NCI-H128 (cell line): Measurements from ENCODE around the gene EDN1.
"Not testable (repeated sequence)": the region's sequence is repeated elsewhere in the genome, so short reads cannot be mapped to it uniquely, and the experiment has no call there.

ENCODE experiments used
- DNase-seq: peaks from one replicate; lab custom pipeline; 2025; ENCODE audit not compliant: unreplicated experiment; lab: John Stamatoyannopoulos, UW

EDN1 gene

DNA sequence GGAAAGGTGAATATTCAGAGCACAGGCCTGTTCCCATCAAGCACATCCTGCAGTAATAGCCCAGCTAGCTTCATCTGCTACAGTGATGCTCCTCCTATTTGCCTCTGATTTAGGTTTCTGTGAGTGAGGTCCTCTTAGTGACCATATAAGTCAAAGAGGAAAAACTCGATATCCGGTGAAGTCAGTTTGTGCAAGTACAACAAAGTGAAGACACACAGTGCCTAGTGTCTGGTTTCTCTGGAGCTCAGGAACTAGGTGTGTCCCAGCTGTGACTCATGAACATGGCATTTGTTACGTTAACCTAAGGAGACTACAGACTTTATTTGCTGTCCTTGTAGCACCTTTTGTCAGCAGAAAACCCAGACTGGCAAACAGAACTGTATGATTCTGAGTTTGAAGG lies 33.9 kb downstream of the EDN1 start:
- no peak for DNase-seq

DNA sequence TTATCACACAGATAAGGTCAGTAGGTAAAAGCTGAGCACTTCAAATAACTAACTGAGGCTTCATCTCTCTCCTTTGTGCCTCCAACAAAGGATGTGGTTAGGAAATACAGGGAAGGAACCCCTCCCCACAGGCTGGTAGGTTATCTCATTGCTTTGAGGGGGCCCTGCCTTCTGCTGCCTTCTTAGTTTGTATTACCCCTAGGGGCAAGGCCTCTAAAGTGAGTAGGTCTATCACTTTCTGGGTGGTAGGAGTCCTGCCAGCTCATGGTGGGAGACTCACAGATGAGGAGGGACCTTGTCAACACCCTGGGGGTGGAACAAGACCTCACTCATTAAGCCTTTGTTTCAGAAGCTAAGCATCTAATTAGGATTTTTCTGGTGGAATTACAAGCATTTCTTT lies 34.6 kb downstream of the EDN1 start:
- DNase-seq: no peak

DNA sequence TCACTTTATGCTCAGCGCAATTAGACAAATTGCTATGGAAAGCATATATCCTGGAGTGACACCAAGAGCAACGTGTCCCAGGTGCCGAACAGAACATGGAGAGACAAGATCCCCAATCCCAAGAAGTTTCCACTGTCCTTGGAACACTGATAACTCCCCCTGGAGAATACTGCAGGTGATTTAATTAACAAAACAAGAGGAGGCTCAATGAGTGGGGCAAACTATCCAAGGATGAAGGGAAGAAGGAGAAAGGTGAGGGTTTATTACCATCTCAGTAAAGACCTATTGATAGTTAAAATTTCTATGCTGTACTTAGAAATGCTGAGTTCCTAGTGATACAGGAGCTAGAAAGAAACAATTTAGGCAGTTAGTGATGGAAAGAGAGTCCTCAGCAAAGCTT lies 35.7 kb downstream of the EDN1 start:
- no peak for DNase-seq

DNA sequence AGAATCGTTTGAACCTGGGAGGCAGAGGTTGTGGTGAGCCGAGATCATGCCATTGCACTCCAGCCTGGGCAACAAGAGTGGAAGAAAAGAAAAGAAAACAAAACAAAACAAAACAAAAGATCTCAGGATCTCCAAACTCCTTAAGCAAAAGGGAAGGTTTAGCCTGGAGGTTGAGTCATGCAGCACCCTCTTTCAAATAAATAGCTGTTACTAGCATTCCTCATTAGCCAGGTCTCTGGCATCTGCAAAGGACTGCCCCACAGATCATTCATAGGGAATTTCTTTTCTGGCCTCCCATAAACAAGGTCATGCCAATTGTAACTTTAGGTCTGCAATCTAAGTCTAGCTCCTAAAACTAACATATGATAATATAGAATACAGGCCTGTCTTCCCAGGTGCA lies 37.2 kb downstream of the EDN1 start:
- no peak for DNase-seq

DNA sequence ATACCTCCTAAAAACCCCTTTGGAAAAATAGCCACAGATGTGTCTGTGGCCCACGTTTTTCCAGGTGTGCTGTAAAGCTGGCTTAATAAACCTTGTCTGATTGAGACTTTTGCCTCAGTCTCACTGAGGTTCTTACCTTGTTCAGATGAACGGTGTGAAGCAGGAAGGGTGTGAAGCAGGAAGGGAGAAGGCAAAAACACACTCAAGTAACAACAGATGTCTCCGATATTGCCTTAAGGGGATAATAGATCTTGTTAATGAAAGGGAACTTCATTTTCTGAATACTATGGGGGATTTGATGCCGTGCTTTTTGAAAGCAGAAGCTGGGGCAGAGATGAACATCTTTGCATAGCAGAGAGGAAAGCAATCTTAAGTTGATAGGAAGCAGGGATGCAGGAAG lies 37.8 kb downstream of the EDN1 start:
- DNase-seq: no peak

DNA sequence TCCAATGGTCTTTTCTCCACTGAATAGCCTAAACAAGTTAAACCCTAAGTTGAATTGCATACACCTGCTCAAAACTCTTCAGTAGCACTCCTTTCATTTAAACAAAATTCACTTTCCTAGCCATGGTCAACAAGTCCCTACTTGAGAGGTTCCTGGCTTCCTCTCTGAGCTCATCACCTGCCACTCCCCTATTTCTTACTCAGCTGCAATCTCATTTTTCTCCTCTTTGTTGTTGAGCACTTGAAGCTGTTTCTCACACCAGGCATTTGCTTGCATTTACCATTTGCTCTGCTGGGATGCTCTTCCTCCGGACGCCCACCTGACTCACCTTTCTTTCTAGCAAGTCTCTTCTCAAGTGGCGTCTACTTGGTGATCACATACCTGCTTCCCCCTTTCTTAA lies 38.5 kb downstream of the EDN1 start:
- DNase-seq: no peak

DNA sequence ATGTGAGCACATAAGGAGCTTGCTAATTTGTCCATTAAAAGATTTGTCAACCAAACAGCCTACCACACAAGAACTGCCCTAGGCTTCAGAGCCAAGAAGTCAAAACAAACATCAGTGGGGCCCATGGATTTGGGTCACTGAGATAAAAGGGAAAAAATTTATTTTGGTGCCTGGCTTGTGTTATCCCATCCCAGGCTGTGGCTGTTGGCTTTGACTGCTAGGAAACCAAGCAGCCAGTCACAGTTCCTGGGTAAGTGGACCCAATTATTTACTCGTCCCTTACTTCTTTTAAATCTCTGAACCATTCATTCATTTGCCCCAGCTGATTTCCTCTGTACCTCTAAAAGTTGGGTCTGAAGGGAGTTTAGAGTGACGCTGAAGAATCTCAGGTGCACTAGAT lies 41.3 kb downstream of the EDN1 start:
- no peak for DNase-seq

DNA sequence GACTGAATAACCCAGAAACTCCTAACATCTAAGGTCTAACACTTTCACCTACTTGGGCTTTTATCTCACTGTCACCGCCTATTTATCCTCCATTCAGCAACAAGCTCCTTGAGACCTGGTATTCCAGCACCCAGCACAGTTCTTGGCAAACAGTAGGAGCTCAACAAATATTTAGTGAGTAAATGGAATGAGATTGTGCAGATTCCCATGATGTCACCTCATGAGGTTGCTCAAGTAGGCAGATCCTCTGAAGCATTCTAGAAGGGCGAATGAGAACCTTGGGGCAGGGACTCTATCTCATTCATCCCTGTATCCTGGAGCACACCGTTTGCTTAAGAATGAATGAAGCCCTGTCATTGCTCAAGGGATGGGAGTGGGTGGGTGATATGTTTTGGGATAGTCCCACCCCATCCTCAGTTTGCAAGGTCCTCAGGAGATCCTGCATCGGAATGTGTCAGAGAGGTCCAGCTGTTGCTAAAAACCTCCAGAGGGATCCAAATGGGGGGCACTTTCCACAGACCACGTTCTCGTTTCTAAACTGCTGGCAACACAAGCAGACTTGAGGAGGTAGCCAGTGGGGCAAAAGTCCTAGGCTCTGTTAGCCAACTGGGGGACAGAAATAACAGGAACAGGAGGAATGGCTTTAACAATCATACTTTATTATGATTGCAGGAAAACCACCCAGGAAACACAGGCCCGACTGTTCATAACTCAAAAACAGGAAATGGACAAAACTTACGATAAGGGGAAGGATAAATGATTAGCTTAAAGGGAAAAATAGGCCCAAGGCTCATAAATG lies 42.0 kb downstream of the EDN1 start:
- DNase-seq: no peak

DNA sequence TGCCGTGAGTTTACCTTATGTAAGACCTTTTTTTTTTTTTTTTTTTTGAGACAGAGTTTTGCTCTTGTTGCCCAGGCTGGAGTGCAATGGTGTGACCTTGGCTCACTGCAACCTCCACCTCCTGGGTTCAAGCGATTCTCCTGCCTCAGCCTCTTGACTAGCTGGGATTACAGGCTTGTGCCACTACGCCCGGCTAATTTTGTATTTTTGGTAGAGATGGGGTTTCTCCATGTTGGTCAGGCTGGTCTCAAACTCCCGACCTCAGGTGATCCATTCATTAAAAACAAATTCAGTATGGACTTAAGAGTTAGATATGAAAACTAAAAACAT lies 42.6 kb downstream of the EDN1 start:
- not testable (repeated sequence) for DNase-seq

DNA sequence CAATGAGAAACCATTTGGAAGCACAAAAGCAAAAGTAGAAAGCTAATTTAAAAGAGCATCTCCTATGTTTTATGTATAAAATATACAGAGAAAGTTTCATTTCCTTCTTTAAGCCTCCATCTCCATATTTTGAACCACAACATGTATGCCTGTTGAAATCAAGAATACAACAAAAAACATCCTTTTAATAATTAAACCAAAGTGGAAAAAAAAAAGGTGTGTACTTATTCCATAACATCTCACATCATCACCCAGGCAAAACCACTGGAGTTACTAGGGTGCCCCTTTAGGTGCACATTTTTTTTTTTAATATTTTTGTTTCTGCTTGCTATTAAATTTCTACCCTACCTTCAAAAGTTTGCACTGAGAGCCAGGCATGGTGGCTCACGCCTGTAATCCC lies 43.0 kb downstream of the EDN1 start:
- DNase-seq: no peak

DNA sequence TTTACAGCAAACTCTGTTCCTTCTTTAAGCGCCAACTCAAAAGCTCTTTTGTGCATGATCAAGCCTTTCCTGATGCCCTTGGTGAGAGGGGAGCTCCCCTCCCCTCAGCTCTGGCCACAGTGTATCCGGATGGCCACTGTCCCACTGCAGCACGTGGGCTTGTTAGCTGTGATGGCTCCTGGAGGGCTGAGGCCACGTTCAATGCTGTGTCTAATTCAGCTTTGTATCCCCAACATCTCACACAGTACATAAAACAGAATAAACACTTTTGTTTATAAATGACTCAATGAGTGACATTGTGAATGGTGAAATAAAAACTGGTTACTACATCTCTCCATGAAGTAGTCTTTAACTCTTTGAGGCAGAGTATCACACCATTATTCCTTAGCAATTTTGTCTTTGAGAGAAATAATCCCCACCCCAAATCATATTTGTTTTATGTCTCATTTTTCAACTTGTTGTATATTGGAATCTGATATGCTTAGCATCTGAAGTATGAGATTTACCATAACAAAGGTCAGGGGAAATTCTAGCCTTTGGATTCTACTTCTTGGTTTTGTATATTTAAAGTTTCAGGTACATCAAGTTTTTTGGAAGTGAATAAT lies 44.5 kb downstream of the EDN1 start:
- DNase-seq: no peak

DNA sequence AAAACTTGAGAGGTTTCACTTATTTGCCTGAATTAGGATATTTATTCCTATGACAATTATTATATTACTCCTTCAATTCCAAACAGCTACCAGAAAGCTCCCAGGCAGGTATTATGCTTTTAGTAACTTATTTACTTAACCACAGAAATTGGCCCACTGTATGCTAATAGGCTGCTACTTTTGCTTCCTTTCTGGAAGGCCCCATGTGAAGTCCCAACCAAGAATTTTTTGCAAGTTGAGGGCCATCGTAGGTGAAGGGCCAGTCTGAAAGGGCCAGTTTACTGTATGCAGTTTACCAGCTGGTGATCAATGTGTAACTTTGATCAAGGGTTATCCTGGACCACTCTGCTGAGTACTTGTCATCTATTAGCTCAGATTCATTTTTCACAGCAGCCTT lies 45.0 kb downstream of the EDN1 start:
- no peak for DNase-seq

DNA sequence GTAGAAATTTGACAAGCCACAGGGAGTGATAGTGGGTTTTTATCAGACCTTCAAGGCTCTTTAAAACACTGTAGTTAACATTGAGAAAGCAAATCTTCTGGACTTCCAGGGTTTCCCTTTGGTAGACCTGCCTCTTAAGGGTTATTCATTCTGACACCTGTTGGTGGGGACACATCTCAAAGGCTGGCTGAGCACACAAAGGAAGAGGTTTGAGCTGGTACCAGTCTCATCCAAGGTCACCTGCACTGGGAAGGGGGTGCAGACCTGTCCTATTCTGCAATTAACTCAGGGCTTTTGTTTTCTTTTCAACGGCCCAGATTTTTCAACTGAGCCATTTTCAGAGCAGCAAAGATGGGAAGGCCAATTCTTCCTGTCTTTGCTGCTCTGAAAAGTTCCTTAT lies 45.6 kb downstream of the EDN1 start:
- no peak for DNase-seq

DNA sequence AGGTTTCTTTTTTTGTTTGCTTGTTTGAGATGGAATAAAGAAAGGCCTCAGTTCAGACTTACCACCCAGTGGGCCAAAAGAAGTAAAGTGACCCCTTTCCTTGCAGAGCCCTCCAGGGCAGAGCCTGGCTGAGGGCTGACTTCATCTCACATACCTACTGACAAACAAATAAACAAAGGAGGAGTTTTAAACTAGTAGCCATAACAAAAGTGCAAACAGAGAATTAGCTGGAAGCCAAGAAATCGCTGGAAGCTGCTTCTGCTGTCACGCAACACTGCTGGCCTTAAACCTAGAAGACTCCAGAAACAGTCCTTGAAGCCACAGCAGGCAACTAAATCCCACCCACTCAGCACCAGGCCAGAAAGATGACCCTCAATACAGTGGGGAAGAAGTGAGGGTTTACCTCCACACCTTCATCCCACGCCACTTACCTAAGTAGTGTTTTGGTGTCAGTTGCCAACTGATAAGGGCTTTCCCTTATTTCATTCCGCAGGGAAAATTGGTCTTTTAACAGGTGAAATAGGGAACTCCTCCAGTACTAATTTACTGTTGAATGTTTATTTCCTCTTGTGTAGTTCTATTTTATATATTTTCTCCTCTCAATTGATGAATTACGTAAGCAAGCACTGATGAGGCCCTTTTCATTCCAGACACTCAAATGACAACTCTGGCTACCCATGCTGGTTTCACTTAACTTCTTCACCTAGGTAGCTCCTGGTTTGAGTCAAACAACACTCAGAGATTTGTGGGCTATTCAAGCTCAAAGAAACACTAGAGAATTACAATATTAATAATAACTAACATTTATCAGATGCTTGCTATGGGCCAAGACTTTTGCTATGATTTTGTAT lies 46.2 kb downstream of the EDN1 start:
- no peak for DNase-seq

DNA sequence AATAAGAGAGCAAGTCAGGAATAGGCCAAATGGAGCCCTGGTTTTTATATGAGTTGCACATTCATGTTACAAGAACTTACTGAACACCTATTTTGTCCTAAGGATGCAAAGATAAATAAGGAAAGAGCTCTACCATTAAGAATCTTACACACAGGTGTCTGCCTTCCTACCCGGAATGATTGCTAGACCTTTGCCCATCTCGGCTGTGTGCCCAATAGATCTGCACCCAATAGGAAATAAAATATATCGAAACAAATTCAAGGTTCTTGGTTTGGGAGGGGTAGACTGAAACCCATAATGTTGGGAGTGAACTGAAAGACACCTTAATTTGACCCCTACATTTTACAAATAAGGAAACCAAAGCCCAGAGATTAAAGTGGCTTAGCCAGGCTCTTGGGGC lies 48.9 kb downstream of the EDN1 start:
- no peak for DNase-seq

DNA sequence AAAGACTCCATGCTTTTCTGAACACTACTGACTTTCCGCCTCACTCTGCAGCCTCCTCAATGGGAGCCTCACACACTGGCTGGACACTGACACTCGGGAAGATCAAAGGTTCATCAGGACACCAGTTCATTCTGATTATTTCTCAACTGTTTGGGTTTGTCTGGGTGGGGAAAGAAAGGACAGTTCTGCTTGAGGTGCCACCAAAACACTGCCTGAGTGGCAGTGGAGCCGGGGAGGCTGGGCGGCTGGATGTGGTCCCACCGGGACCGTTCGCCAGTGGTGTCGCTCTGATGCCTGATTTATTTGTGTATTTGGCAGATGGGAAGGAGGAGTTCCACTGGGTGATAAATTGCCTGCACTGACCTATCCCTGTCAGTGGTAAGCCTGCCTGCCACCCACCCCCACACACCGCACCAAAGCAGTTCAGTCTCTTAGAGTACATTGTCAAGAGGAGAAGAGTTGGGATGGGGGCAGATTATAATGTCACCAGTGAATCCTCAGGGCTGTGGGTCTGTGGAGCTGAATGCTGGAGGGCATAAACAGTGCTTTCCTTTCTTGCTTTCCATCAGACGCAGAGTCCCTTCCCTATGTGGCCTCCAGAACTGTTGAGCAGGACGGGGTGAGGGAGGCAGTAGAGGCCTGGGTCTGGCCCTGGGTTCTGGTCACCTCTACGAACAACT lies 49.8 kb downstream of the EDN1 start:
- DNase-seq: no peak

DNA sequence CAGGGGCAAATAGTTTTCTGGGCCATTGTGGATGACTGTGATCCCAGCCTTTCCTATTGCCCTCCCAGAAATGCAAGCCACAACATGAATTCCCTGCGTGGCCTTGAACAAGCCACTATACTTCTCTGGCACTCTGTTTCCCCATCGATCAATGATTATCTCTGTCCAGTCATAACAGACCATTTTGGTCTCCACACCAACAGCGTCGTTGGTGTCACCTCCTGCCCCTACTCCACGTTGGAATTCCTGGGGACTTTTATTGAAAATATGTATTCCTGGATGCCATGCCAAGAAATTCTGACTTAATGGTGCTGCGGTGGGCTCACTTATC lies 50.3 kb downstream of the EDN1 start:
- DNase-seq: no peak

DNA sequence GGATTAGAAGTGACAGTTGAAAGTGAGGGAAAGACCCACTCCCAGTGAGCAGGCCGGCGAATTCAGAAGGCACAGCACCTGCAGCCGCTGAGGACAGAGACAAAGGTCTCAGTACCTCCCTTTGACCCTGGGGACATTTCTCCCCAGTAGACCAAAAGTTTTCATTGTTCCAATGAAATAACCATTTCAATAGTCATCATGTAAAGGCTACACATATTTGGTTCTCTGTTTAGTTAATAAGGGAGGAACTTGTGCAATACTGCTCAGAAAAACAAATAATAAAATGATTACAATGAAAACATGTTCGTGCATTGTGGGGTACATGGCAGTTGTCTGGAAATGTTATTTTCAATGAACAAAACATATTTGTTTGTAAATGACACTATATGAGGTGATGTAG lies 52.5 kb downstream of the EDN1 start:
- no peak for DNase-seq

DNA sequence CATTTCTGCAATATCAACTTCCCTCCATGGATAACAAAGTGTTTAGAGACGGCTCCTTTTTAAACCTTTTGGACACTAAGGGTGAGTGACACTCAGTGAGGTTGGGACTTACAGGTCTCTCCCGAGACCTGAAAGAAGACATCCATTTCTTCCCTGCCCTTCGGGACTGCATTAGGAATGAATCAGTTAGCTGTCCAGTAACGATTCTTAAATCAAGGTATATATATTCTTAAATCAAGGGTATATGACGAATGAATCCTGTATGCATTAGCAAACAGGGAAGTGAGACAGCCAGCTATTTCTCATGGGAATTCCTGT lies 52.9 kb downstream of the EDN1 start:
- DNase-seq: no peak

DNA sequence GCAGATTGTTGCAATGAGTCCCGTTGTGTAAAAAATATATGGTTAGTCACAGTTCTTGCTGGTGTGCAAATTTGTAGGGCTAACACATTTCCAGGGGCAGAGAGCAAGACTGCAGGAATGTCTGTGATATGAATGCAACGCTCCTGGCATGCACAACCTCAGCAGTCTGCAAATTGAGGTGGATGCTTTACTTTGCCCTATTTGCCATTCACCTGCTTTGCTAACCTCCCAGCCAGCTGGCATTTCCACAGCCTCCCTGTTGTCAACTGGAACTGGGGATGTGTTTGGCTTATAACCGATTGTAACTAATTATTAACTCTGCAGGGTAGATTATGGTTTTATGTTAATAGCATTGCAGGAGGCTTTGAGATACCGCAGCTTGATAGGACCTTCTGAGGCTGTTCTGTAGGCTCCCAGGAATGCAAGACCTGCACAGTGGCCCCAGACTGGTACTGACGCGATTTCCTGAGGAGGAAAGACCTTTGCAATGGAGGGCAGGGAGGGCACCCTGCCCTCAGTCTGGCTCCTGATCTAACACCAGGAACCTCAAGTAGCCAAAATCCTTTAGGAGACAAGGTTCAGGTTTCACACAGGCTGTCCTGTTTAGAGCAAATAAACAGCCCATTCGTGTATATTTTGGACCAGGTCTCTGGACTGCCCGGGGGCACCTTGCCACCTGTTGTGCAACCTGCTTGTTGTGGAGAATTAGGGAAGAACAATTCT lies 53.4 kb downstream of the EDN1 start:
- DNase-seq: no peak

DNA sequence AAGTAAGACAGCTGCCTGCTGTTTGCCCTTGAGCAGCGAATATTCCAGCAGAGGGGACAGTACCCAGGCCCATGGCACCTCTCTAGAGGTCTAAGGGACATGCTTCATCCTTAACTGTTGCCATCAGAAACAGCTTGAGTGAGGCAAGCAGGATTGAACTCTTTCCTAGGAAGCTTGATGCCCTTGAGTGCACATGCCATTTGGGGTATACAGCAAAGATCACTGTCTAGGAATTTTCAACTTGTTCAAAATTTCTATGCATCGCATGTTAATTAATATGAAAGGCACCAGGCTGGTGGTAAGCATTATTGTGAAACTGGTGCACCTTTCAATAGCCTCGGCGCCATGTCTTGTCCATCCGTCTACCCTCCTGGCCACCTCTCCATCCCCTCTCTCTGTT lies 54.1 kb downstream of the EDN1 start:
- DNase-seq: no peak
